Measurements from ENCODE around the gene SYNDIG1L.
"Not testable (repeated sequence)": the region's sequence is repeated elsewhere in the genome, so short reads cannot be mapped to it uniquely, and the experiment has no call there.

DNA sequence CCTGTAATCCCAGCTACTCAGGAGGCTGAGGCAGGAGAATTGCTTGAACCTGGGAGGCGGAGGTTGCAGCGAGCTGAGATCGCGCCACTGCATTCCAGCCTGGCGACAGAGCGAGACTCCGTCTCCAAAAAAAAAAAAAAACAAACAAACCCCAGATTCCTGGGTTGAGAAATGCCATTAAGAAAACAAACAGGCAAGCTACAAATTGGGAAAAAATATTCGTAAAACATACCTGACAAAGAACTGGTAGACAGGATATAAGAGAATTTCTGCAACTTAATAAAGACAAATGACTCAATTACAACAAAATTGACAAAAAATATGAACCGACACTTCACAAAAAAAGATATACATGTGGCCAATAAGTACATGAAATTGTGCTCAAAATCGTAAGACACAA is 44.4 kb downstream of the SYNDIG1L start:
- TF ChIP-seq, protein P1, sequence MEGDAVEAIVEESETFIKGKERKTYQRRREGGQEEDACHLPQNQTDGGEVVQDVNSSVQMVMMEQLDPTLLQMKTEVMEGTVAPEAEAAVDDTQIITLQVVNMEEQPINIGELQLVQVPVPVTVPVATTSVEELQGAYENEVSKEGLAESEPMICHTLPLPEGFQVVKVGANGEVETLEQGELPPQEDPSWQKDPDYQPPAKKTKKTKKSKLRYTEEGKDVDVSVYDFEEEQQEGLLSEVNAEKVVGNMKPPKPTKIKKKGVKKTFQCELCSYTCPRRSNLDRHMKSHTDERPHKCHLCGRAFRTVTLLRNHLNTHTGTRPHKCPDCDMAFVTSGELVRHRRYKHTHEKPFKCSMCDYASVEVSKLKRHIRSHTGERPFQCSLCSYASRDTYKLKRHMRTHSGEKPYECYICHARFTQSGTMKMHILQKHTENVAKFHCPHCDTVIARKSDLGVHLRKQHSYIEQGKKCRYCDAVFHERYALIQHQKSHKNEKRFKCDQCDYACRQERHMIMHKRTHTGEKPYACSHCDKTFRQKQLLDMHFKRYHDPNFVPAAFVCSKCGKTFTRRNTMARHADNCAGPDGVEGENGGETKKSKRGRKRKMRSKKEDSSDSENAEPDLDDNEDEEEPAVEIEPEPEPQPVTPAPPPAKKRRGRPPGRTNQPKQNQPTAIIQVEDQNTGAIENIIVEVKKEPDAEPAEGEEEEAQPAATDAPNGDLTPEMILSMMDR (IDR thresholded peaks at IDR 0.05) = not testable (repeated sequence)
- not testable (repeated sequence) for TF ChIP-seq POLR2A, POLR2AphosphoS5 (IDR thresholded peaks at IDR 0.05)
